GM21529 (cell line): ENCODE measurements around the gene ZNRF3.
"Not testable (repeated sequence)": the region's sequence is repeated elsewhere in the genome, so short reads cannot be mapped to it uniquely, and the experiment has no call there.

Source experiments
- ATAC-seq: cut with Tn5 transposase; IDR thresholded peaks from one replicate; pipeline ENCODE4 v1.9.1; 2021; ENCODE audit not compliant: unreplicated experiment

Gene ZNRF3

DNA sequence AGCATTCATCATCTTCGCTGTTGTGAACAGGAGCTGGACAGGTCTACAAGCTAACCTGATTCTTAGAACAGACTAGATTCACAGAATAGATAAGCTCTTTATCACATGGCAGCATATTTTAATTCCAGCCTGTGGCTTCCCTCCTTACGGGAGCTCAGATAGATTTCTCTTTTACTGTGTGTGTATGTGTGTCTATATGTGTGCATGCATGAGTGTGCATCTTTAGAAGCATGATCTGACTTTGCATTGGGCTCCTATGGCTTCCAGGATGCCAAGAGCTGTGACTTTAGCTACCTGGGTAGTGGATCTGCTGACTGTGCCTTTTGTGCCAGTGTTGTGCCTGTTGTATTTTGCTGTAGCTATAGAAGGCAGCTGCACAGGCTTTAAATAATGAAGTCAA lies 44.3 kb downstream of the ZNRF3 start:
- ATAC-seq: no peak

DNA sequence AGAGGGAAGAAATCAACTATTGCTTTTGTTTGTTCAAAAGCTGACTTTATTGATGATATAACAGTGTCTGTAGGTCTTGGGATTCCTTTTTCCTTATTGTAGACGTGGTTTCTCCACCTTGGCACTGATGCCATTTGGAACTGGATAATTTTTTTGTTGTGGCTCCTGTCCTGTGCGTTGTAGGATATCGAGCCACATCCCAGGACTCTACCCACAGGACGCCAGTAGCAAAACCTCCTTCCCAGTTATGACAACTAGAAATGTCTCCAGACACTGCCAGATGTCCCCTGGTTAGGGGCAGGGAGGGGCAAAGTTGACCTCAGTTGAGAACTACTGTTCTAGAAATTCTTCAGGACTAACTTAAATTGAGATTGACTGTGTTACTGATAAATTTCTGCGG lies 45.8 kb downstream of the ZNRF3 start:
- no peak for ATAC-seq

DNA sequence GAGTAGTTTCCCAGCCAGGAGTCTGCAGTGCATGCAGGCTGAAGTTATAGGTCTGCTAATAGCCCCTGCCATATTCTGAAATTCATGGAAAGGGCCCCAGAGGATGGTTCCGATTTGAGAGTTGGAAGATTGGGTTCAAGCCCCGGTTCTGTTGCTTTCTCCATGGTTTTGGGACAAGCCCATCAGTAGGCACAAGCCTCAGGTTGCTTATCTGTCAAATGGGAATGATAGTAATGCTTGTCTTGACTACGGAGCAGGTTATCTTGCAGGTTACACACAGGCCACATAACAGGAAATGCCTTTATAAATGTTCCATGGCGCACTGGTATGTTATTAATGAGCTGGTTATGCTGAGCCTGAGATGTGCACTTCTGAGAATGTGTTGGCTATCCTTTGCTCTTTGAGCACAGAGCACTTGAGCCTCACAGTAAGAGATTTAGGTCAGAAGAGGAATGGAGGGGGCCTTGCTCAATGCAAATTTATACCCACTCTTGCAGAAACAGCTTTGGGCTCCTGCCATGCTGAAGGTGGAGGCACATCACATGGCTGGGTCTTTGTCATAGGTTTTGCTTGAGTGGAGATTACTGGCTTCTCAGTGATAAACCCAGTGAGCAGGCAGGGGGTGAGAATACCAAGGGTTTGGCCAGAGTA lies 47.1 kb downstream of the ZNRF3 start:
- ATAC-seq: no peak

DNA sequence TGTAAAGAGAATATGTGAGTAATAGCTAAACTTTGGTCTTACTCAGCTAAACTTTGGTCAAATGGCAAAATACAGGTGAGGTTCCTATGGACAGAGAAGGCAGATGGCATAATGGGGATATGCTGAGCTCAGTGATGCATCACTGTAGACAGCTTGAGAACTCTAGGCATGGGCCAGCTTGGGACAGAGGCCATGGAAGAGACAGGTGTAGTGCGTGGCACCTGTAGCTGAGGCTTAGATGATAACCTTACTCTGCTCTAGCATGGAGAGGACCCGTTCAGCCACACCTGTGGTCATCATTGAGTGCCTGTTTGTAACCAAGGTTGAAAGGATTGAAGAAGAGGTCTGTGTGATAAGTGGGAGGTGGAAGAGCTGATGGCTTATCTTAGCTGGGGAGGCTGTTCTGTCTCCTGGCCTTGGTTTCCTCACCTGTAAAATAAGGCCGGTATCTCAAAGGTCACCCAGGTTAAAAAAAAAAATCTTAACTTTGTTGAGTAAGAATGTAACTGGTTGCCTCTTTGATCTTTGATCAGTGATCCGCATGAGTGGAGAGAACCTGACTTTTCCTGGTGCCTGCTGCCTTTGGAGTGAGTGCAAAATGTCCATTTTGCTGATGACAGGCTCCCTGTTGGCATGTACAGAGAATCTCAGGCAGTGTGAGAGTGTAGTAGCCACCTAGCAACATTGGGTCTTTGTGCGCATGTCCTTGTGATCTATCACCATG lies 48.6 kb downstream of the ZNRF3 start:
- ATAC-seq: no peak

DNA sequence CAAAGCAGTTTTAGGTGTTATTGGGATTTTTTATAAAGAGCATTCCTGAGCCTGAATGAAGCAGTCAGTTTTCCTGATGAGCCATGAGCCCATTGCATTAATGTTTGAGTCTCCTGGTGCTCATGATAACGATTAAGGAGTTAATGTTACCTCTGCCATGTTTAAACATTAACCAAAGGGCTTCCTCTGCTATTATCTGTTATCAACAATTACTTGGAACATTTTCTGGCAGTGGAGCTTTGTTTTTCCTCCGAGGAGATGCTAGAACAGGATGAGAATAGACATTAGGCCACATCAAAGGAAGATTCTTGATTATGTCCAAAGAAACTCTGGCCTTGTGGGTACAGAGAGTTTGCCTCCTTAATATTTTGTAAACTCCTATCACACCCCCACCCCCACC lies 49.9 kb downstream of the ZNRF3 start:
- ATAC-seq: no peak

DNA sequence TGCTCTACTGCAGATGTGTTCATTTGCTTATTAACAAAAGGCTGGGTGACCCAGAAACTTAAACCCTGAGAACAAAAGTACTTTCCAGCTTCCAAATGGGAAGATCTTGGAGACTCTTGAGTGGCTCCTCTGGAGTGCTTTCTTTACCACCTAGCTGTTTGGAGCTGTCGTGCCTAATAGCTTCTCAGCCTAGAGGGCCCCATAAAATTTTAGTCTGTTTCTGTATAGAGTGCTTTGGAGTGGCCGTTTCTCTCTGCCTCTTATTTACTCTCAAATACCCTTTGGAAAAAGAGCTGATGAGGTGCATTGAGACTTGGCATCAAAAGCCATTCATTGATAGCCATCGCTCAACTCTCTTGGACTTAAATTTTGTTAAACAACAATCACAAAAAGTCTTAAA lies 50.7 kb downstream of the ZNRF3 start:
- no peak for ATAC-seq

DNA sequence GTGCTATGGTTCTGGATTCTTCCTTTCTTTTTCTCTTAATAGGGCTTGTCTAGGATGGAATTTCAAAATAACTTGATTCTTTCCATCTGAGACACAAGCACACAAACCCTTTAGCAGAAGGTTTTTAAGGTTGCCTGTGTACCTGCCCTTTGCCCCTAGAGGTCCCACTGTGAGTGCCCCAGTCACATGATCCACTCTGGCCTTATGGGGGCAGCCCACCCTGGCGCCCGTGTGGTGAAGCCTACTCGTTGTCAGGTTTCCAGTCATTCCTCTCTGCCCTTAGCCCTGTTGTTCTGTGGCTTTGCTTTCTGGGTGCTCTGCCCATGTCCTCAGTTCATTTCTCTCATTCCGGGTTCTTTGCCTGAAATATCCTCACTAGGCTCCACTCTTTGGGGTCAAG lies 51.8 kb downstream of the ZNRF3 start:
- no peak for ATAC-seq

DNA sequence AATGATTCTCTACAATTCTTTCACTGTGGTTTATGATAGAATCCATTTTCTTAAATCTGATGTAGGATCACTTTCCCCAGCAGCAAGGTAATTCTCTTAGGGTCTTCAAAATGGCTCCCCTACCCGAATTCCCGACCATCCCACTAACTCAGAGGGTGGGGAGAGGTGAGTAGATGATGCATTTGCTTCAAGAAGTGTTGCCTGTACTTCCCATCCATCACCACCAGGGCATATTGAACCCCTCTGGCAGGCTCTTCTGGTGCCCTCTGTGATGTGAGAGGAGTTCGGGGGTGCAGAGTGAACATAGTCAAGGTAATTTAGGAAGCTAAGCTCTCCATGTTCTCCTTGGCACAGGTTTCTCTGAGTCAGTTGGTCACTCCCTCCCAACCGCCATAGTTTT lies 52.3 kb downstream of the ZNRF3 start:
- ATAC-seq: no peak

DNA sequence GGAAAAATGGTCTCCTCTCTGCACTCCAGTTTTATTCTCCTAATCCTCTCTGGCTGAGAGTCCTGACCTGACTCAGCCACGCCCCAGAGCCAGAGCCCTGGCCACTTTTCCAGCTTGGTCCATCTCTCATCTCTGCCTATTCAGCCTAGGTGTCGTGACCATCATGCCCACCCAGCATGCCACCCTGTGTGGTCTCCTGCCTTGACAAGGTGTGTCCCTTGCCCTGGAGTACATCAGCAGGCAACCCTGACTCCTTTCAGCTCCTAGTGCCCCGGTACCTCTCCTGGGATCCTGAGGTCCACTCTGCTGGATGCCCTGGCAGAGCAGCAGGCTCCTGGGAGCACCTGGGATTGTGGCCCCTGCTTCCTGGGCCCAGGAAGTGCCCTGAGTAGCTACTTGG lies 52.8 kb downstream of the ZNRF3 start:
- no peak for ATAC-seq

DNA sequence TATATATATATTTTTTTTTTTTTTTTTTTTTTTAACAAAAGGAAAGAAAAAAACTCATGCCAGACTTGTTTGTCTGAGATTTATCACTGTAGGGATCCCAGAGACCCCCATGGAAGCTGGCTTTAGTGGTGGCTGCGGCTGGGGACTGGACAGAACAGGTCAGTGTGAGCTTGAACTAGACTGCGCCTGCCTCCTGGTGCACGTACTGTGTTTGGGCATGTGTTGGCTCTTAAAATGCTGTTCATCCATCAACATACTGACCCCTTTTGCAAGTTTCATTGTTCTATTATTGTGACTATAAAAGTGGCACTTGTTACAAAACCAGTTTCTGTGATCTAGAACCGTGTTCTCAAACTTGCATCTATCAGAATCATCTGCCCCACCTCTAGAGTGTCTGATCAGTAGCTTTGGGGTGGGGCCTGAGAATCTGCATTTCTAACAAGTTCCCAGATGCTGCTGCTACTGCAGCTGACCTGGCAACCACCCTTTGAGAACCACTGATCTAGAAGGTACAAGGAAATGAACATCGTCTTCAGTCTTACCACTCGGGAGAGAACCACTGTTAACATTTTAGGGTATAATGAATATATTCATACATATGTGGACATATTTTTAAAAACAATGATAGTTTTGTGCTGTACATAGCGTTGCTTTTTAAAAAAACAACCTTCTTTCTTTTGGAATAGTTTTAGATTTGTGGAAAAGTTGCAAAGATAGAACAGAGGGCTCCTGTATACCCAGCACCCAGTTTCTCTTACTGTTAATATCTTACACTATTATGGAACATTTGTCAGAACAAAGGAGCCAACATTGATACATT lies 54.0 kb downstream of the ZNRF3 start:
- ATAC-seq: no peak

DNA sequence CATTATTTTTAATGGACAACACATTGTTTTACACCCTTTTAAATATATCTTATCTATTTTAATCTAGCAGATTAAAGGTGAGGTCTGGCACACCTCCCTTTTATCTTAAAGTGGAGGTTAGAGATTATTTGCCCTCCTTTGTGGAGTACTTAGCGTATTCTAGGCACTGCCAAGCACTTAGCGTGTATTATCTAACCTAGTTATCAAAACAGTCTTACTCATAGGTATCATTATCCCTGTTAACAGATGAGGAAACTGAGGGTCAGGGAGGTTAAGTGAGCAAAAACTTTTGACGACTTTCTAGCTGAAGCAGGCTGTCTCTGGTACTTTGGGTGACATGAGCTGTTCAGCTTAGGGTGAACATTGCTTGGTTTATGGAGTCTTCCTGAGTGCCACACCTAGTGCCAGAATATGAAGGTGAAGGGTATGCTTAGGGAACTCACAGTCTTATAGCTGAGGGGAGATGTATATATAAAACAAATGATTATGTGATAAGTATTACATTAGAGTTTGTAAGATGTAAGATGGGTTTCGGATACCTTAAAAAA lies 55.0 kb downstream of the ZNRF3 start:
- ATAC-seq: no peak

DNA sequence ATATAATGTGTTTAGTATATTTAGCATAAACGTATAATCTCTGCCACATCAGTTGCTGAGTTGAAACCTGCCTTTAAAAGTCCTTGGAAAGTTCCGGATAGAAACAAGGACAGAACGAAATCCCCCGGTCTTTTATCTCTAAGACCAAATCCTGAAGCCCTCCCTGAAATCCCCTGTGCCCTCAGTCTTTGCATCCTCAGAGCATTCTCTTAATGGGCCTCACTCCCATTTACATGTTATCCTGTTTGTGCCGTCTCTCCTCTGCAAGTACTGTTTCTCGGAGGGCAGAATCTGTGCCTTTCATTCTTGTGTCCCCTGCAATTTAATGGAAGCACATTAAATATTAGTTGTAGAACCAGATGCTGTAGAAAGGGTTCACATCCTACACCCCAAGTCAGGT lies 56.0 kb downstream of the ZNRF3 start:
- ATAC-seq: no peak

DNA sequence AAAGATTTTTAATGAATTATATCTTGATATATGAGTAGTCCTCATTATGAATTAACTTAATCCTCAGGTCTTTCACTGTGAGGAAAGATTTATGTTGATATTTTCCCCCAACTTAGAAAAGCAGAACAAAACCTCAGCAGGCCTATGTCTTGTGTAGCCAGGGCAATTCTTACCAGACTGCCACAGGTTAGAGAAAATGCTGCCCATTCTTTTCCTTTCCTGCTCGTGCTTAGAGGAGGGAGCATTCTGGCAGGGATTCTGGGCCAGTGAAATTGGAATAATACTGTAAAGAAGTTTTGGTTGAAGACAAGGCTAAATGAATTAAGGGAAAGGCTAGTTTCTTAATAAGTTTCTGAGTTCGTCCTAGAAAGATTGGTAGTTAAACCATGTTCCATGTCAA lies 56.6 kb downstream of the ZNRF3 start:
- no peak for ATAC-seq

DNA sequence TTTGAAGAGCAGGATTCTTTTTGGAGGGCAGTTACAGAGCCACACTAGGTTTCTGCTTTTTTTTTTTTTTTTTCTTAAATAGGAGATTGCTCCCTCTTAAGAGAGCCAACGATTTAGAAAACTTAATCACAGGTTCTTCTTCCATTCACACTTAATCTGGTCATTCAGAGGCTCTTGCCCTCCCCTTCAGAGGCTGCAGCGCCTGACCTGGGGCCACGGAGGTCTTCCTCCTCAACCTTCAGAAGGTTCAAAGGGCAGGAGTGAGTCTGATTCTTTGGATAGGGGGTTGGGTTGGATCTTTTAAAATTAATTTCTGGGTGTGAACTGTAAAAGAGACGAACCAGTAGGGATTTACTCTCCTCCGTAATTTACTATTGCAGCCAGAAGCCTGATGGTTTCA lies 57.1 kb downstream of the ZNRF3 start:
- no peak for ATAC-seq

DNA sequence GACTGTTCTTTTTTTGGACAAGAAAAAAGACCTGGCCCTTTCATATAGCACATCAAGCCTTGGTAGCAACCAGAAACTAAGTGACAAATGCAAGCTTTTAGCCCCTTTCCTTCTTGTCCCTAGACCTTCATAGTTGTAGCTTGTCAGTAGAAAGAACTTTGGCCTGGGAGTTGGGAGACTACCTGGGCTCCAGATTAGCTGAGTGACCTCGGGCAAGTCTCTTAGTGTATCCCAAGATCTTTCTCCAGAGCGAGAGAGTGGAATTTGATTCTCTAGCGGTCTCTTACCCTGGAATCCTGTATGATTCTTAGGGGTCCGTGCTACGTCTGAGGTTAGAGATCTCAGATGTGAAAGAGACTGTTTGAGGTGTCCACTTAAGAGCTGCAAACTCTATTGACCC lies 59.0 kb downstream of the ZNRF3 start:
- no peak for ATAC-seq

DNA sequence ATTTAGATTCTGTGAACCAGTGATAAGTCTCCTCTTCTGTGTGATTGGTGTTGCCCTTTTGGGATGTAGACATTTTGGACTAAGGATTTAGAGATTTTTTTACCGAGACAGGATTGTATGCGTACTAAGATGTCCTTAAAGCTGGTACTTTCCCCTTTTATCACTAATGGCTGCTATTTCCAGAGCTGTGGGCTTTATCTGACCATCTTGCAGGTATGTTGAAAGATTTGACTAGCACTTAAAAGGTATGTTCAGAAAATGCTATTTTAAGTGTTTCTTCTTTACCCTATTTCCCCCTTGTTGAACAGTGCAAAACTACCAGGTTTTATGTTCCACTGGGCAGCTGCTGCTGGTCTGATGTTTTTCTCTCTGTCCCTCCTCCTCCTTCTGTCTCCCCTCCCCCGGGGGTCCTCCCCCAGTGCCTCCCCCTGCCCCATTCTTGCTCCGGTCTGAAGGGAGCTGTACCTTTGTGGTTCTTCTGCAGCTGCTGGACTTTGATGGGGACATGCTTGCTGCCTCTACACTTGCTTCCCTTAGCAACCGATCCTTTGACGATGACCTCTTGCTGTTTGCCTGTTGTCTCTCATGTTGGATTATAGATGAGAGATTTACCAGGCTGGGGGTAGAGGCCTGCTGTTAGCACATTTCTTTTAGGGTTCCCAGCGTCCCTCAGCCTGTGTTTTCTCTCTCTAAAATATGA lies 59.6 kb downstream of the ZNRF3 start:
- ATAC-seq: no peak

DNA sequence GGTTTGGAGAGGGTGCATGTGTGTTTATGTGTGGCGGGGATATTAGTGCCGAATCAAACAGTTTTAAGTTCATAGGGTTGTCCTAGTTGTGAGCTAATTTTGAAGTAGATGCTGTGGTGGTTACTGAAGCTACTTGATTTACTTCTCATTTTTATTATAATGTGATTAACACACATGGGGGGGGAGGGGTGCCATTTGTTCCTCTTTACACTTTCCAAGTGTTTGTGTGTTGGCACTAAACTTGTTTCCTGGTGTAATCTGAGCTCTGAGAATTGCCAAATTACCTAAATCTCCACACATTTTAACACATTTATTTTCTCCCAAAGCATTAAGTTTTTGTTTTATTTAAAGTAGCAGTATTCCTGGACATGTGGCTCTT lies 60.1 kb downstream of the ZNRF3 start:
- ATAC-seq: no peak

DNA sequence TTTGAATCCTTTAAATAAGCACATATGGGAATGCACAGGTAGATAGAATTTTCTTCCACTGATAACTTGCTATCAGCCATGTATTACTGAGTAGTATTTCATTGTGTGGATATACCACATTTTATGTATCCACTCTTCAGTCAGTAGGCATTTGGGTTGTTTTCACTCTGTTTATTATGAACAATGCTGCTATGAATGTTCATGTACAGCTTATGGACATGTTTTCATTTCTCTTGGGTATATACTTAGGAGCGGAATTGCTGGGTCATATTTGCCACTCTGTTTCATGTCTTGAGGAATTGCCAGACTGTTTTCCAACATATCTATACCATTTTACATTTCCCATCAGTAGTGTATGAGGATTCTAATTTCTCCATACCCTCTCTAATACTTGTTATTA lies 63.8 kb downstream of the ZNRF3 start:
- no peak for ATAC-seq

DNA sequence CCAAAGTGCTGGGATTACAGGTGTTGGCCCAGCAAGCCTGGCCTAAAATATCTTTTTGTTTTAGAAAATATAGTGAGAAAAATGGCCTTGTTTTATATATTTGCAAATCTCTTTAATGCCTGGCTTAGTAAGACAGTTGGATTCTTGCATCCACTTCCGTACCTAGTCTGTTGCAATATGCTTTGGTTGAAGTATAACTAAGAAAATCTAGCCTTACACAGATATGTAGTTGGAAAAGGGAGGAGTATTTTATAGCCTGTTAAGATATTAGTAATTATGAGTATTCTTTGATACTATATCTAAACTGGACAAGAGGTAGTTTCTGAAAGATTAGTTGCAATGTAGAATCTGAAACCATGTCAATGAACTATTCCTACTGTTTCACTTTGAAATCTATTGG lies 65.1 kb downstream of the ZNRF3 start:
- no peak for ATAC-seq

DNA sequence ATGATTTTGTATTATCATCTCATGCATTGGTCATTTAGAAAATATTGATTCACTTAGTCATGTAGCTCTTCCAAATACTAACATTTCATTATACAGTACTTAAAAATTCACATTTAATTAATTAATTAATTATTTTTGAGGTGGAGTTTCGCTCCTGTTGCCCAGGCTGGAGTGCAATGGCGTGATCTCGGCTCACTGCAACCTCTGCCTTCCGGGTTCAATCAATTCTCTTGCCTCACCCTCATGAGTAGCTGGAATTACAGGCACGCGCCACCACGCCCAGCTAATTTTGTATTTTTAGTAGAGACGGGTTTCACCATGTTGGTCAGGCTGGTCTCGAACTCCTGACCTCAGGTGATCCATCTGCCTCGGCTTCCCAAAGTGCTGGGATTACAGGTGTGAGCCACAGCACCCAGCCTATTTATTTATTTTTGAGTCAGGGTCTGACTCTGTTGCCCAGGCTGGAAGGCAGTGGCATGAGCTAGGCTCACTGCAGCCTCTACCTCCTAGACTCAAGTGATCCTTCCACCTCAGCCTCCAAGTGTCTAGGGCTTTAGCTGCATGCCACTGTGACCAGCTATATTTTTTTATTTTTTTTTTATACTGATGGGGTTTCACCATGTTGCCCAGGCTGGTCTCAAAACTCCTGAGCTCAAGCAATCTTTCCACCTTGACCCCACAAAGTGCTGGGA lies 65.6 kb downstream of the ZNRF3 start:
- ATAC-seq: not testable (repeated sequence)

DNA sequence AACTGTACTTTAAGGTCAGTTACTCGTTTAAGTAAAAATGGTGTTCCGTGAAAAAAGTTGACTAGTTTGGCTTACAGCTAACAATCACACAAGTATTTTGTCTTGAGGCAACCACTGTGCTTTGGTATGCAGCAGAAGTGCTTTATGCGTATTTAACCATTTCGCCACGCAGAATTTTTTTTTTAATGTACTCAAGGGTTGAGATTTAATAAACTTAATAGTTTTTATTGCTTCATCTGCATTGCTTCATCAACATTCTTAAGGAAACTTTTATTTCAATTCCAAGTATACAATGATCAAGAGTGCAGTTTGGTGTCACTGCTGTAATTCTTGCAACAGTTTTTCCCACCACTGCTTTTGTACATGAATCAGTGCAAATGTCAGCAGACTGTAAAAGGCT lies 66.4 kb downstream of the ZNRF3 start:
- ATAC-seq: no peak
